SK-N-SH treated with all-trans-retinoic acid at 6 μM for 48 hours (cell line): ENCODE results near the gene SEH1L.

Source experiments
- ATAC-seq: fragments of 200-7000 bp; cut with Tn5 transposase; 3 replicates; pipeline ENCODE4 v1.9.1; 2020; ENCODE audit warnings: mild to moderate bottlenecking, moderate library complexity
- ARNTL ChIP-seq: fragments of 450-650 bp; formaldehyde crosslinking; IDR thresholded peaks from 2 replicates; pipeline ENCODE4 v1.5.0; 2020; ENCODE audit warnings: low read depth, mild to moderate bottlenecking, moderate library complexity, borderline replicate concordance
- ESRRG ChIP-seq: fragments of 250-450 bp; sonication (Bioruptor Pico); IDR thresholded peaks from 2 replicates; pipeline ENCODE4 v1.6.1; 2021; ENCODE audit warnings: mild to moderate bottlenecking
- GLIS3 ChIP-seq: fragments of 250-450 bp; sonication (Bioruptor Pico); IDR thresholded peaks from 2 replicates; pipeline ENCODE4 v1.5.0; 2020; ENCODE audit warnings: mild to moderate bottlenecking, moderate library complexity
- OSR1 ChIP-seq: fragments of 250-450 bp; sonication (Bioruptor Pico); IDR thresholded peaks from 2 replicates; pipeline ENCODE4 v1.8.0; 2022; ENCODE audit warnings: moderate library complexity, mild to moderate bottlenecking, inconsistent platforms
- PPARA ChIP-seq: fragments of 250-450 bp; sonication (Bioruptor Pico); IDR thresholded peaks from 2 replicates; pipeline ENCODE4 v1.5.0; 2020; ENCODE audit warnings: mild to moderate bottlenecking, borderline replicate concordance
- RARB ChIP-seq: fragments of 250-450 bp; sonication (Bioruptor Pico); IDR thresholded peaks from 2 replicates; pipeline ENCODE4 v1.8.0; 2021; ENCODE audit warnings: mild to moderate bottlenecking, moderate library complexity
- SNAI2 ChIP-seq: fragments of 250-450 bp; sonication (Bioruptor Pico); IDR thresholded peaks from 2 replicates; pipeline ENCODE4 v1.5.0; 2020; ENCODE audit warnings: mild to moderate bottlenecking, moderate library complexity
- TCF4 ChIP-seq: fragments of 250-450 bp; sonication (Bioruptor Pico); IDR thresholded peaks from 2 replicates; pipeline ENCODE4 v1.8.0; 2021; ENCODE audit warnings: mild to moderate bottlenecking, moderate library complexity, borderline replicate concordance
- TOX ChIP-seq: fragments of 250-450 bp; sonication (Bioruptor Pico); IDR thresholded peaks from 2 replicates; pipeline ENCODE4 v1.8.0; 2021; ENCODE audit warnings: mild to moderate bottlenecking, moderate library complexity, borderline replicate concordance
- ZFP3 ChIP-seq: fragments of 250-450 bp; sonication (Bioruptor Pico); IDR thresholded peaks from 2 replicates; pipeline ENCODE4 v1.5.0; 2020; ENCODE audit warnings: mild to moderate bottlenecking, moderate library complexity
- ZNF565 ChIP-seq: fragments of 450-650 bp; formaldehyde crosslinking; conservative IDR thresholded peaks from 2 replicates; pipeline ENCODE4 v1.5.0; 2020; ENCODE audit warnings: low read depth, mild to moderate bottlenecking, moderate library complexity
- ZNF8 ChIP-seq: fragments of 450-650 bp; formaldehyde crosslinking; IDR thresholded peaks from 2 replicates; pipeline ENCODE4 v1.5.0; 2020; ENCODE audit warnings: mild to moderate bottlenecking, moderate library complexity
- TF ChIP-seq, protein P1 (sequence below): fragments of 250-450 bp; sonication (Bioruptor Pico); IDR thresholded peaks from 2 replicates; pipeline ENCODE4 v1.5.1; 2021; ENCODE audit warnings: mild to moderate bottlenecking, moderate library complexity
- TF ChIP-seq, protein P2 (sequence below): fragments of 250-450 bp; sonication (Bioruptor Pico); IDR thresholded peaks from 2 replicates; pipeline ENCODE4 v1.5.1; 2020; ENCODE audit warnings: low read depth, mild to moderate bottlenecking, moderate library complexity
- TF ChIP-seq, protein P3 (sequence below): fragments of 250-450 bp; sonication (Bioruptor Pico); IDR thresholded peaks from 2 replicates; pipeline ENCODE4 v1.5.0; 2020; ENCODE audit warnings: mild to moderate bottlenecking, moderate library complexity
- TF ChIP-seq, protein P4 (sequence below): fragments of 250-450 bp; sonication (Bioruptor Pico); IDR thresholded peaks from 2 replicates; pipeline ENCODE4 v1.8.0; 2021; ENCODE audit warnings: low read depth, mild to moderate bottlenecking, moderate library complexity, borderline replicate concordance
- TF ChIP-seq, protein P5 (sequence below): fragments of 250-450 bp; sonication (Bioruptor Pico); IDR thresholded peaks from 2 replicates; pipeline ENCODE4 v1.8.0; 2020; ENCODE audit warnings: mild to moderate bottlenecking, moderate library complexity, borderline replicate concordance

SEH1L gene

DNA sequence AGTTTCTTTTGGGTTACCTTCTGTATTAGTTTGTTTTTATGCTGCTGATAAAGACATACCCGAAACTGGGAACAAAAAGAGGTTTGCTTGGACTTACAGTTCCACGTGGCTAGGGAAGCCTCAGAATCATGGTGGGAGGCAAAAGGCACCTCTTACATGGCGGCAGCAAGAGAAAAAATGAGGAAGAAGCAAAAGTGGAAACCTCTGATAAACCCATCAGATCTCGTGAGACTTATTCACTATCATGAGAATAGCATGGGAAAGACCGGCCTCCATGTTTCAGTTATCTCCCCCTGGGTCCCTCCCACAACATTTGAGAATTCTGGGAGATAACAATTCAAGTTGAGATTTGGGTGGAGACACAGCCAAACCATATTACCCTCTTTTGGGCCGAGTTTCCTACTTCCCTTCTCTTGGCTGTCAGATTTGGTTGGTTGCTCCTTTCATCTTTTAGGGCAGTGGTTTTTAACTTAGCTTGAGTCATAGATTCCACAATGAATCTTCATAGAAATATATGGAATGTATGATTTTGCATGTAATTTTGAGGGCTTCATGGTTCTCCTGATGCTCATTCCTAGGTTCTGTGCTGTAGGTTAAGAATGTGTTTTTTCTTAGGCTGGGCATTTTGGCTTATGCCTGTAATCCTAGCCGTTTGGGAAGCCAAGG lies 87.6 kb downstream of the SEH1L start:
- TF ChIP-seq RARB (CRISPR knock-in tag) (no peak), ZNF8 (CRISPR knock-in tag) (no peak), ARNTL (CRISPR knock-in tag) (no peak), OSR1 (CRISPR knock-in tag) (no peak), ZFP3 (CRISPR knock-in tag) (no peak), TCF4 (no peak), ESRRG (CRISPR knock-in tag) (no peak), ZNF565 (CRISPR knock-in tag) (no peak), PPARA (CRISPR knock-in tag) (no peak), GLIS3 (CRISPR knock-in tag) (no peak), SNAI2 (CRISPR knock-in tag) (no peak), TOX (CRISPR knock-in tag) (no peak)
- TF ChIP-seq, protein P1, sequence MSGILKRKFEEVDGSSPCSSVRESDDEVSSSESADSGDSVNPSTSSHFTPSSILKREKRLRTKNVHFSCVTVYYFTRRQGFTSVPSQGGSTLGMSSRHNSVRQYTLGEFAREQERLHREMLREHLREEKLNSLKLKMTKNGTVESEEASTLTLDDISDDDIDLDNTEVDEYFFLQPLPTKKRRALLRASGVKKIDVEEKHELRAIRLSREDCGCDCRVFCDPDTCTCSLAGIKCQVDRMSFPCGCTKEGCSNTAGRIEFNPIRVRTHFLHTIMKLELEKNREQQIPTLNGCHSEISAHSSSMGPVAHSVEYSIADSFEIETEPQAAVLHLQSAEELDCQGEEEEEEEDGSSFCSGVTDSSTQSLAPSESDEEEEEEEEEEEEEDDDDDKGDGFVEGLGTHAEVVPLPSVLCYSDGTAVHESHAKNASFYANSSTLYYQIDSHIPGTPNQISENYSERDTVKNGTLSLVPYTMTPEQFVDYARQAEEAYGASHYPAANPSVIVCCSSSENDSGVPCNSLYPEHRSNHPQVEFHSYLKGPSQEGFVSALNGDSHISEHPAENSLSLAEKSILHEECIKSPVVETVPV (CRISPR knock-in tag) = no peak
- TF ChIP-seq, protein P2, sequence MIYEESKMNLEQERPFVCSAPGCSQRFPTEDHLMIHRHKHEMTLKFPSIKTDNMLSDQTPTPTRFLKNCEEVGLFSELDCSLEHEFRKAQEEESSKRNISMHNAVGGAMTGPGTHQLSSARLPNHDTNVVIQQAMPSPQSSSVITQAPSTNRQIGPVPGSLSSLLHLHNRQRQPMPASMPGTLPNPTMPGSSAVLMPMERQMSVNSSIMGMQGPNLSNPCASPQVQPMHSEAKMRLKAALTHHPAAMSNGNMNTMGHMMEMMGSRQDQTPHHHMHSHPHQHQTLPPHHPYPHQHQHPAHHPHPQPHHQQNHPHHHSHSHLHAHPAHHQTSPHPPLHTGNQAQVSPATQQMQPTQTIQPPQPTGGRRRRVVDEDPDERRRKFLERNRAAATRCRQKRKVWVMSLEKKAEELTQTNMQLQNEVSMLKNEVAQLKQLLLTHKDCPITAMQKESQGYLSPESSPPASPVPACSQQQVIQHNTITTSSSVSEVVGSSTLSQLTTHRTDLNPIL = no peak
- TF ChIP-seq, protein P3, sequence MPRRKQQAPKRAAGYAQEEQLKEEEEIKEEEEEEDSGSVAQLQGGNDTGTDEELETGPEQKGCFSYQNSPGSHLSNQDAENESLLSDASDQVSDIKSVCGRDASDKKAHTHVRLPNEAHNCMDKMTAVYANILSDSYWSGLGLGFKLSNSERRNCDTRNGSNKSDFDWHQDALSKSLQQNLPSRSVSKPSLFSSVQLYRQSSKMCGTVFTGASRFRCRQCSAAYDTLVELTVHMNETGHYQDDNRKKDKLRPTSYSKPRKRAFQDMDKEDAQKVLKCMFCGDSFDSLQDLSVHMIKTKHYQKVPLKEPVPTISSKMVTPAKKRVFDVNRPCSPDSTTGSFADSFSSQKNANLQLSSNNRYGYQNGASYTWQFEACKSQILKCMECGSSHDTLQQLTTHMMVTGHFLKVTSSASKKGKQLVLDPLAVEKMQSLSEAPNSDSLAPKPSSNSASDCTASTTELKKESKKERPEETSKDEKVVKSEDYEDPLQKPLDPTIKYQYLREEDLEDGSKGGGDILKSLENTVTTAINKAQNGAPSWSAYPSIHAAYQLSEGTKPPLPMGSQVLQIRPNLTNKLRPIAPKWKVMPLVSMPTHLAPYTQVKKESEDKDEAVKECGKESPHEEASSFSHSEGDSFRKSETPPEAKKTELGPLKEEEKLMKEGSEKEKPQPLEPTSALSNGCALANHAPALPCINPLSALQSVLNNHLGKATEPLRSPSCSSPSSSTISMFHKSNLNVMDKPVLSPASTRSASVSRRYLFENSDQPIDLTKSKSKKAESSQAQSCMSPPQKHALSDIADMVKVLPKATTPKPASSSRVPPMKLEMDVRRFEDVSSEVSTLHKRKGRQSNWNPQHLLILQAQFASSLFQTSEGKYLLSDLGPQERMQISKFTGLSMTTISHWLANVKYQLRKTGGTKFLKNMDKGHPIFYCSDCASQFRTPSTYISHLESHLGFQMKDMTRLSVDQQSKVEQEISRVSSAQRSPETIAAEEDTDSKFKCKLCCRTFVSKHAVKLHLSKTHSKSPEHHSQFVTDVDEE (CRISPR knock-in tag) = no peak
- TF ChIP-seq, all 23 proteins: peak for 0

DNA sequence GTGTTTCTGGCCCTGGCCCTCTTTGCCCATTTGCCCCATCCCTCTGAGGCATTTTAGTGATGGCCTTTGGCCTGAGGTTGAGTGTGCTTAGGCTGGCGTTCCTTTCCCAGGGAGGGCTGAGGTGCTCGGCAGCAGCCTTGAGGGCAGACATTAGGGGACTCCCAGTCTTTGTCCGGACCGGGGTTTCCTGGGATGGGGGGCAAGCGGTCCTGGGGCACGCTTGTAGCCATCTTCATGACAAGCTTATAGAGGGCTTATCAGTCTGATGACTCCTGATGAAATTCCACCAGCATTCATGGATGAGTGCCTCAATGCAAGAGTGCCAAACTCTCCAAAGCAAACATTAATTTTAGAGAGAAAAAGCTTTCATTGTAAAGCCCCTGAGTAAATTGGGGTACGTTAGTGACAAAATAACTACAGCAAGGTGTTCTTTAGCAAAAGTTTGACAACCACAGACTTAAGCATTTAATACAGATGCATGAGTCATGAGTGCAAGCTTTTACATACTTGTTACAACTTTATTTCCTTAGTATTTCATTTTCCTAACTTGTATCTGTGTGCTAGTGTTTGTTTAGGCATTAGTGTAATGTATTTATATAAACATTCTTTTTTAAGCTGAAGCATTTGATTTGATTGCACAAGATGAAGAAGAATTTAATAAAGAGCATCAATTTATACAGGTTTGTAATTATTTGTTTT lies 89.0 kb downstream of the SEH1L start:
- ATAC-seq = no peak; the same call in 2 of the 3 replicates
- TF ChIP-seq, protein P4, sequence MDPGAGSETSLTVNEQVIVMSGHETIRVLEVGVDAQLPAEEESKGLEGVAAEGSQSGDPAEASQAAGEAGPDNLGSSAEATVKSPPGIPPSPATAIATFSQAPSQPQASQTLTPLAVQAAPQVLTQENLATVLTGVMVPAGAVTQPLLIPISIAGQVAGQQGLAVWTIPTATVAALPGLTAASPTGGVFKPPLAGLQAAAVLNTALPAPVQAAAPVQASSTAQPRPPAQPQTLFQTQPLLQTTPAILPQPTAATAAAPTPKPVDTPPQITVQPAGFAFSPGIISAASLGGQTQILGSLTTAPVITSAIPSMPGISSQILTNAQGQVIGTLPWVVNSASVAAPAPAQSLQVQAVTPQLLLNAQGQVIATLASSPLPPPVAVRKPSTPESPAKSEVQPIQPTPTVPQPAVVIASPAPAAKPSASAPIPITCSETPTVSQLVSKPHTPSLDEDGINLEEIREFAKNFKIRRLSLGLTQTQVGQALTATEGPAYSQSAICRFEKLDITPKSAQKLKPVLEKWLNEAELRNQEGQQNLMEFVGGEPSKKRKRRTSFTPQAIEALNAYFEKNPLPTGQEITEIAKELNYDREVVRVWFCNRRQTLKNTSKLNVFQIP = no peak
- TF ChIP-seq, protein P5, sequence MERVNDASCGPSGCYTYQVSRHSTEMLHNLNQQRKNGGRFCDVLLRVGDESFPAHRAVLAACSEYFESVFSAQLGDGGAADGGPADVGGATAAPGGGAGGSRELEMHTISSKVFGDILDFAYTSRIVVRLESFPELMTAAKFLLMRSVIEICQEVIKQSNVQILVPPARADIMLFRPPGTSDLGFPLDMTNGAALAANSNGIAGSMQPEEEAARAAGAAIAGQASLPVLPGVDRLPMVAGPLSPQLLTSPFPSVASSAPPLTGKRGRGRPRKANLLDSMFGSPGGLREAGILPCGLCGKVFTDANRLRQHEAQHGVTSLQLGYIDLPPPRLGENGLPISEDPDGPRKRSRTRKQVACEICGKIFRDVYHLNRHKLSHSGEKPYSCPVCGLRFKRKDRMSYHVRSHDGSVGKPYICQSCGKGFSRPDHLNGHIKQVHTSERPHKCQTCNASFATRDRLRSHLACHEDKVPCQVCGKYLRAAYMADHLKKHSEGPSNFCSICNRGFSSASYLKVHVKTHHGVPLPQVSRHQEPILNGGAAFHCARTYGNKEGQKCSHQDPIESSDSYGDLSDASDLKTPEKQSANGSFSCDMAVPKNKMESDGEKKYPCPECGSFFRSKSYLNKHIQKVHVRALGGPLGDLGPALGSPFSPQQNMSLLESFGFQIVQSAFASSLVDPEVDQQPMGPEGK (CRISPR knock-in tag) = no peak
- no peak for TF ChIP-seq TOX (CRISPR knock-in tag)
- TF ChIP-seq, protein P3 (CRISPR knock-in tag) = no peak

More for the DNA sequence above, 87.6 kb downstream of the SEH1L start:
- peak; percentile 74 for ATAC-seq
